K562 (cell line): Measurements from ENCODE around the gene PLCD4. TPM values are rescaled to one million over a fixed set of nuclear protein-coding genes. Genes with fewer than 3 reads are reported as not detected.

Experiments
- KDM5B ChIP-seq: fragments of 200-600 bp; sonication (generic); IDR thresholded peaks from 2 replicates; pipeline ENCODE4 v1.6.1; 2012; ENCODE audit warnings: low read depth, mild to moderate bottlenecking, moderate library complexity, low read length, control low read depth, inconsistent platforms; ENCODE audit not compliant: insufficient replicate concordance
- LARP7 ChIP-seq: fragments of 450-650 bp; IDR thresholded peaks from 2 replicates; pipeline ENCODE4 v1.6.1; 2016
- MCM3 ChIP-seq: fragments of 450-650 bp; IDR thresholded peaks from 2 replicates; pipeline ENCODE4 v1.6.1; 2016
- NEUROD1 ChIP-seq: fragments of 150-350 bp; IDR thresholded peaks from 2 replicates; pipeline ENCODE4 v1.6.1; 2014; ENCODE audit warnings: borderline replicate concordance, low read length, low read depth; ENCODE audit not compliant: partially characterized antibody
- POLR2AphosphoS2 ChIP-seq: IDR thresholded peaks from 2 replicates; pipeline ENCODE4 v1.6.1; 2012; ENCODE audit warnings: low read length, improper control_type of control experiment
- SNIP1 ChIP-seq: fragments of 450-650 bp; IDR thresholded peaks from 2 replicates; pipeline ENCODE4 v1.7.1; 2017; ENCODE audit warnings: low read depth, mild to moderate bottlenecking
- ZBTB17 ChIP-seq: fragments of 450-650 bp; formaldehyde crosslinking; IDR thresholded peaks from 2 replicates; pipeline ENCODE4 v1.4.0; 2020; ENCODE audit warnings: mild to moderate bottlenecking
- polyA plus RNA-seq, 8 experiments: library from polyadenylated mRNA; depleted of rRNA in 4 of 8; stranded (reverse) in 5 of 8; unstranded in 3 of 8; fragments of >200 nt; fragmentation: Nextera tagmentation in 2 of 8; fragmentation: Illumina TruSeq in 1 of 8; extraction: Ambion mirVana in 2 of 8; extraction: Trizol in 1 of 8; gene quantifications; 2 replicates each; pipeline versions ENCODE4 v1.2.1 to v1.2.3, GENCODE V29; 2011 to 2014; ENCODE audit warnings: inconsistent platforms in 1 of 8, missing spikeins in 1 of 8
- total RNA-seq, 7 experiments: library from RNA; depleted of rRNA in 6 of 7; stranded (reverse); fragments of >200 nt in 6 of 7; fragmentation: Illumina TruSeq in 2 of 7; extraction: Trizol in 2 of 7; gene quantifications; 2 replicates each; pipeline versions ENCODE4 v1.2.1 to v1.2.3, GENCODE V29; 2011 to 2021; ENCODE audit warnings: low replicate concordance in 1 of 7
- TF ChIP-seq, protein P1 (sequence below): fragments of 450-650 bp; IDR thresholded peaks from 2 replicates; pipeline ENCODE4 v1.7.1; 2018; ENCODE audit warnings: mild to moderate bottlenecking, low read depth; ENCODE audit not compliant: partially characterized antibody
- TF ChIP-seq, protein P2 (sequence below): fragments of 450-650 bp; IDR thresholded peaks from 2 replicates; pipeline ENCODE4 v1.6.1; 2016; ENCODE audit warnings: borderline replicate concordance
- TF ChIP-seq, protein P3 (sequence below): fragments of 250-450 bp; sonication (Bioruptor Pico); IDR thresholded peaks from 2 replicates; pipeline ENCODE4 v1.5.0; 2021
- TF ChIP-seq, protein P4 (sequence below), 2 experiments: fragments of 450-650 bp; formaldehyde crosslinking in 1 of 2; IDR thresholded peaks; 2 replicates each; pipeline versions ENCODE4 v1.4.0 to v1.6.1; 2014 to 2020; ENCODE audit warnings: mild to moderate bottlenecking in 2 of 2, borderline replicate concordance in 1 of 2, low read depth in 1 of 2
- TF ChIP-seq, protein P5 (sequence below): fragments of 450-650 bp; IDR thresholded peaks from 2 replicates; pipeline ENCODE4 v1.6.1; 2016

PLCD4 gene
- total and polyA plus RNA-seq, 9 of the 15 experiments (the other 6 are each of a cell fraction or from before 2014, with no cell fraction given) = 0.13 to 0.38 TPM; not detected in 7

DNA sequence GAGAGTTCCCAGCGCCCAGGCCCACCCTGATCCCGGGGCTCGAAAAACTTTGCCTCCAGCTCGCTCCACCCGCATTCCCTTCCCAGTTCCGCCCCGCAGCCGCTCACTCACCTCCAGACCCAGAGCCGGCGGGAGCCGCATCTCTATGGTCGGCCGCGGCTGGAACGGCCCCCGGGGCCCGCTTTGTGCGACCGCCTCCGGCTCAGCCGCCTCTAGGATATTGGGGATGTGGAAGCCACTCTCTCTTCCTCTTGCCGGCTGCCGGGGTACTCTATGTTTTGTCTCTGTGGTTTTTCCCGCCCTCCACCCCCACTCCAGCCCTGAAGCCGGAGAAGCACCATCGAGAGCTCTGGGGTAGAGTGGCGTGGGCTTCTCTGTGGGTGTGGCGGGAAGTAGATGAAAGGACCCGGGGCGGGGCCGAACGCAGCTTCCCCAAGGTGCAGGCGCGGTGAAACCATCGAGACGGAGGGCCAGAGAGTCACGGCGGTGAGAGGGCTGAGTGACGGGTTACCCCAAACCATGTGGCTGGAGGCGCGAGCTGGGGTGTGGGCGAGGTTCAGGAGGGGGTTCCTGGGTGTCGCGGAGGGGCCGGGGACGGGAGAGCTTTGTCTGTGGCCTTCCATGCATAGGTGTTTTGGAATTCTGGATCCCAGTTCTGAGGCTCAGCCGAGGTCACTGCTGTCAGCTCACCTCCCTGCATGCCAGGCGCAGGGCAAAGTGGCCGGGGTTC is 51.7 kb downstream of the PLCD4 start, which contains the start of the genes BCS1L and ZNF142 (continued):
- TF ChIP-seq, protein P1, sequence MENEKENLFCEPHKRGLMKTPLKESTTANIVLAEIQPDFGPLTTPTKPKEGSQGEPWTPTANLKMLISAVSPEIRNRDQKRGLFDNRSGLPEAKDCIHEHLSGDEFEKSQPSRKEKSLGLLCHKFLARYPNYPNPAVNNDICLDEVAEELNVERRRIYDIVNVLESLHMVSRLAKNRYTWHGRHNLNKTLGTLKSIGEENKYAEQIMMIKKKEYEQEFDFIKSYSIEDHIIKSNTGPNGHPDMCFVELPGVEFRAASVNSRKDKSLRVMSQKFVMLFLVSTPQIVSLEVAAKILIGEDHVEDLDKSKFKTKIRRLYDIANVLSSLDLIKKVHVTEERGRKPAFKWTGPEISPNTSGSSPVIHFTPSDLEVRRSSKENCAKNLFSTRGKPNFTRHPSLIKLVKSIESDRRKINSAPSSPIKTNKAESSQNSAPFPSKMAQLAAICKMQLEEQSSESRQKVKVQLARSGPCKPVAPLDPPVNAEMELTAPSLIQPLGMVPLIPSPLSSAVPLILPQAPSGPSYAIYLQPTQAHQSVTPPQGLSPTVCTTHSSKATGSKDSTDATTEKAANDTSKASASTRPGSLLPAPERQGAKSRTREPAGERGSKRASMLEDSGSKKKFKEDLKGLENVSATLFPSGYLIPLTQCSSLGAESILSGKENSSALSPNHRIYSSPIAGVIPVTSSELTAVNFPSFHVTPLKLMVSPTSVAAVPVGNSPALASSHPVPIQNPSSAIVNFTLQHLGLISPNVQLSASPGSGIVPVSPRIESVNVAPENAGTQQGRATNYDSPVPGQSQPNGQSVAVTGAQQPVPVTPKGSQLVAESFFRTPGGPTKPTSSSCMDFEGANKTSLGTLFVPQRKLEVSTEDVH = peak; percentile 88
- TF ChIP-seq POLR2AphosphoS2 (no peak), NEUROD1 (peak; percentile 39), LARP7 (no peak), MCM3 (no peak), ZBTB17 (peak; percentile 81), SNIP1 (peak; percentile 90), KDM5B (peak; percentile 71)
- TF ChIP-seq, protein P2, sequence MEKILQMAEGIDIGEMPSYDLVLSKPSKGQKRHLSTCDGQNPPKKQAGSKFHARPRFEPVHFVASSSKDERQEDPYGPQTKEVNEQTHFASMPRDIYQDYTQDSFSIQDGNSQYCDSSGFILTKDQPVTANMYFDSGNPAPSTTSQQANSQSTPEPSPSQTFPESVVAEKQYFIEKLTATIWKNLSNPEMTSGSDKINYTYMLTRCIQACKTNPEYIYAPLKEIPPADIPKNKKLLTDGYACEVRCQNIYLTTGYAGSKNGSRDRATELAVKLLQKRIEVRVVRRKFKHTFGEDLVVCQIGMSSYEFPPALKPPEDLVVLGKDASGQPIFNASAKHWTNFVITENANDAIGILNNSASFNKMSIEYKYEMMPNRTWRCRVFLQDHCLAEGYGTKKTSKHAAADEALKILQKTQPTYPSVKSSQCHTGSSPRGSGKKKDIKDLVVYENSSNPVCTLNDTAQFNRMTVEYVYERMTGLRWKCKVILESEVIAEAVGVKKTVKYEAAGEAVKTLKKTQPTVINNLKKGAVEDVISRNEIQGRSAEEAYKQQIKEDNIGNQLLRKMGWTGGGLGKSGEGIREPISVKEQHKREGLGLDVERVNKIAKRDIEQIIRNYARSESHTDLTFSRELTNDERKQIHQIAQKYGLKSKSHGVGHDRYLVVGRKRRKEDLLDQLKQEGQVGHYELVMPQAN = peak; percentile 79; the same call in 1 of the 2 replicates
- TF ChIP-seq, protein P3, sequence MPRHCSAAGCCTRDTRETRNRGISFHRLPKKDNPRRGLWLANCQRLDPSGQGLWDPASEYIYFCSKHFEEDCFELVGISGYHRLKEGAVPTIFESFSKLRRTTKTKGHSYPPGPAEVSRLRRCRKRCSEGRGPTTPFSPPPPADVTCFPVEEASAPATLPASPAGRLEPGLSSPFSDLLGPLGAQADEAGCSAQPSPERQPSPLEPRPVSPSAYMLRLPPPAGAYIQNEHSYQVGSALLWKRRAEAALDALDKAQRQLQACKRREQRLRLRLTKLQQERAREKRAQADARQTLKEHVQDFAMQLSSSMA (CRISPR knock-in tag) = no peak
- TF ChIP-seq, protein P4, sequence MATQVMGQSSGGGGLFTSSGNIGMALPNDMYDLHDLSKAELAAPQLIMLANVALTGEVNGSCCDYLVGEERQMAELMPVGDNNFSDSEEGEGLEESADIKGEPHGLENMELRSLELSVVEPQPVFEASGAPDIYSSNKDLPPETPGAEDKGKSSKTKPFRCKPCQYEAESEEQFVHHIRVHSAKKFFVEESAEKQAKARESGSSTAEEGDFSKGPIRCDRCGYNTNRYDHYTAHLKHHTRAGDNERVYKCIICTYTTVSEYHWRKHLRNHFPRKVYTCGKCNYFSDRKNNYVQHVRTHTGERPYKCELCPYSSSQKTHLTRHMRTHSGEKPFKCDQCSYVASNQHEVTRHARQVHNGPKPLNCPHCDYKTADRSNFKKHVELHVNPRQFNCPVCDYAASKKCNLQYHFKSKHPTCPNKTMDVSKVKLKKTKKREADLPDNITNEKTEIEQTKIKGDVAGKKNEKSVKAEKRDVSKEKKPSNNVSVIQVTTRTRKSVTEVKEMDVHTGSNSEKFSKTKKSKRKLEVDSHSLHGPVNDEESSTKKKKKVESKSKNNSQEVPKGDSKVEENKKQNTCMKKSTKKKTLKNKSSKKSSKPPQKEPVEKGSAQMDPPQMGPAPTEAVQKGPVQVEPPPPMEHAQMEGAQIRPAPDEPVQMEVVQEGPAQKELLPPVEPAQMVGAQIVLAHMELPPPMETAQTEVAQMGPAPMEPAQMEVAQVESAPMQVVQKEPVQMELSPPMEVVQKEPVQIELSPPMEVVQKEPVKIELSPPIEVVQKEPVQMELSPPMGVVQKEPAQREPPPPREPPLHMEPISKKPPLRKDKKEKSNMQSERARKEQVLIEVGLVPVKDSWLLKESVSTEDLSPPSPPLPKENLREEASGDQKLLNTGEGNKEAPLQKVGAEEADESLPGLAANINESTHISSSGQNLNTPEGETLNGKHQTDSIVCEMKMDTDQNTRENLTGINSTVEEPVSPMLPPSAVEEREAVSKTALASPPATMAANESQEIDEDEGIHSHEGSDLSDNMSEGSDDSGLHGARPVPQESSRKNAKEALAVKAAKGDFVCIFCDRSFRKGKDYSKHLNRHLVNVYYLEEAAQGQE (IDR thresholded peaks at IDR 0.05; ENCODE audit: borderline replicate concordance) = no peak; the same call in 1 of the 2 replicates
- TF ChIP-seq, protein P4 (CRISPR knock-in tag; IDR thresholded peaks at IDR 0.05; ENCODE audit: low read depth) = no peak
- TF ChIP-seq, protein P5, sequence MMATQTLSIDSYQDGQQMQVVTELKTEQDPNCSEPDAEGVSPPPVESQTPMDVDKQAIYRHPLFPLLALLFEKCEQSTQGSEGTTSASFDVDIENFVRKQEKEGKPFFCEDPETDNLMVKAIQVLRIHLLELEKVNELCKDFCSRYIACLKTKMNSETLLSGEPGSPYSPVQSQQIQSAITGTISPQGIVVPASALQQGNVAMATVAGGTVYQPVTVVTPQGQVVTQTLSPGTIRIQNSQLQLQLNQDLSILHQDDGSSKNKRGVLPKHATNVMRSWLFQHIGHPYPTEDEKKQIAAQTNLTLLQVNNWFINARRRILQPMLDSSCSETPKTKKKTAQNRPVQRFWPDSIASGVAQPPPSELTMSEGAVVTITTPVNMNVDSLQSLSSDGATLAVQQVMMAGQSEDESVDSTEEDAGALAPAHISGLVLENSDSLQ = peak; percentile 93
